ENCODE data around the gene RAB1A.

DNA sequence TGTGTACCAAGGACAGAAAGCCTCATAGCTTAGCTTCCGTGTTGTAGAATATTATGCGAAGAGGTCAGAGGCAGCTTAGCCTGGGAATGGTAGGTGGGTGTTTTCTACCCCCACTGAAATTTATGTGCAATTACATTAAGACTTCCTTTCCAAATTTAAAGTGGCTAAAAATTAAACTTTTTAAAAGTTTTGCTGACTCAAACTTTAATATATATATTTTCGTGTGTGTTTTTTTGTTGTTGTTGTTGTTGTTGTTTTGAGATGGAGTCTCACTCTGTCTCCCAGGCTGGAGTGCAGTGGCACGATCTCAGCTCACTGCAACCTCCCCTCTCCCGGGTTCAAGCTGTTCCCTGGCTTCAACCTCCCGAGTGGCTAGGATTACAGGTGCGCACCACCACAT lies 4.3 kb upstream of the RAB1A start:
- no peak for TF ChIP-seq ESRRA (IDR thresholded peaks at IDR 0.05; ENCODE audit: borderline replicate concordance, low read length)
- TF ChIP-seq, protein P1, sequence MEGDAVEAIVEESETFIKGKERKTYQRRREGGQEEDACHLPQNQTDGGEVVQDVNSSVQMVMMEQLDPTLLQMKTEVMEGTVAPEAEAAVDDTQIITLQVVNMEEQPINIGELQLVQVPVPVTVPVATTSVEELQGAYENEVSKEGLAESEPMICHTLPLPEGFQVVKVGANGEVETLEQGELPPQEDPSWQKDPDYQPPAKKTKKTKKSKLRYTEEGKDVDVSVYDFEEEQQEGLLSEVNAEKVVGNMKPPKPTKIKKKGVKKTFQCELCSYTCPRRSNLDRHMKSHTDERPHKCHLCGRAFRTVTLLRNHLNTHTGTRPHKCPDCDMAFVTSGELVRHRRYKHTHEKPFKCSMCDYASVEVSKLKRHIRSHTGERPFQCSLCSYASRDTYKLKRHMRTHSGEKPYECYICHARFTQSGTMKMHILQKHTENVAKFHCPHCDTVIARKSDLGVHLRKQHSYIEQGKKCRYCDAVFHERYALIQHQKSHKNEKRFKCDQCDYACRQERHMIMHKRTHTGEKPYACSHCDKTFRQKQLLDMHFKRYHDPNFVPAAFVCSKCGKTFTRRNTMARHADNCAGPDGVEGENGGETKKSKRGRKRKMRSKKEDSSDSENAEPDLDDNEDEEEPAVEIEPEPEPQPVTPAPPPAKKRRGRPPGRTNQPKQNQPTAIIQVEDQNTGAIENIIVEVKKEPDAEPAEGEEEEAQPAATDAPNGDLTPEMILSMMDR (IDR thresholded peaks at IDR 0.05), result no peak
- no peak for TF ChIP-seq BHLHE40 (IDR thresholded peaks at IDR 0.05; ENCODE audit: low read depth, low read length)
- TF ChIP-seq, protein P2, sequence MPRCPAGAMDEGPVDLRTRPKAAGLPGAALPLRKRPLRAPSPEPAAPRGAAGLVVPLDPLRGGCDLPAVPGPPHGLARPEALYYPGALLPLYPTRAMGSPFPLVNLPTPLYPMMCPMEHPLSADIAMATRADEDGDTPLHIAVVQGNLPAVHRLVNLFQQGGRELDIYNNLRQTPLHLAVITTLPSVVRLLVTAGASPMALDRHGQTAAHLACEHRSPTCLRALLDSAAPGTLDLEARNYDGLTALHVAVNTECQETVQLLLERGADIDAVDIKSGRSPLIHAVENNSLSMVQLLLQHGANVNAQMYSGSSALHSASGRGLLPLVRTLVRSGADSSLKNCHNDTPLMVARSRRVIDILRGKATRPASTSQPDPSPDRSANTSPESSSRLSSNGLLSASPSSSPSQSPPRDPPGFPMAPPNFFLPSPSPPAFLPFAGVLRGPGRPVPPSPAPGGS (IDR thresholded peaks at IDR 0.05), result no peak
- TF ChIP-seq, protein P3, sequence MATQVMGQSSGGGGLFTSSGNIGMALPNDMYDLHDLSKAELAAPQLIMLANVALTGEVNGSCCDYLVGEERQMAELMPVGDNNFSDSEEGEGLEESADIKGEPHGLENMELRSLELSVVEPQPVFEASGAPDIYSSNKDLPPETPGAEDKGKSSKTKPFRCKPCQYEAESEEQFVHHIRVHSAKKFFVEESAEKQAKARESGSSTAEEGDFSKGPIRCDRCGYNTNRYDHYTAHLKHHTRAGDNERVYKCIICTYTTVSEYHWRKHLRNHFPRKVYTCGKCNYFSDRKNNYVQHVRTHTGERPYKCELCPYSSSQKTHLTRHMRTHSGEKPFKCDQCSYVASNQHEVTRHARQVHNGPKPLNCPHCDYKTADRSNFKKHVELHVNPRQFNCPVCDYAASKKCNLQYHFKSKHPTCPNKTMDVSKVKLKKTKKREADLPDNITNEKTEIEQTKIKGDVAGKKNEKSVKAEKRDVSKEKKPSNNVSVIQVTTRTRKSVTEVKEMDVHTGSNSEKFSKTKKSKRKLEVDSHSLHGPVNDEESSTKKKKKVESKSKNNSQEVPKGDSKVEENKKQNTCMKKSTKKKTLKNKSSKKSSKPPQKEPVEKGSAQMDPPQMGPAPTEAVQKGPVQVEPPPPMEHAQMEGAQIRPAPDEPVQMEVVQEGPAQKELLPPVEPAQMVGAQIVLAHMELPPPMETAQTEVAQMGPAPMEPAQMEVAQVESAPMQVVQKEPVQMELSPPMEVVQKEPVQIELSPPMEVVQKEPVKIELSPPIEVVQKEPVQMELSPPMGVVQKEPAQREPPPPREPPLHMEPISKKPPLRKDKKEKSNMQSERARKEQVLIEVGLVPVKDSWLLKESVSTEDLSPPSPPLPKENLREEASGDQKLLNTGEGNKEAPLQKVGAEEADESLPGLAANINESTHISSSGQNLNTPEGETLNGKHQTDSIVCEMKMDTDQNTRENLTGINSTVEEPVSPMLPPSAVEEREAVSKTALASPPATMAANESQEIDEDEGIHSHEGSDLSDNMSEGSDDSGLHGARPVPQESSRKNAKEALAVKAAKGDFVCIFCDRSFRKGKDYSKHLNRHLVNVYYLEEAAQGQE (IDR thresholded peaks at IDR 0.05), result no peak
- no peak for TF ChIP-seq RAD21 (conservative IDR thresholded peaks at IDR 0.05 in 1 of 2, IDR thresholded peaks at IDR 0.05 in 1 of 2)
- TF ChIP-seq, protein P4, sequence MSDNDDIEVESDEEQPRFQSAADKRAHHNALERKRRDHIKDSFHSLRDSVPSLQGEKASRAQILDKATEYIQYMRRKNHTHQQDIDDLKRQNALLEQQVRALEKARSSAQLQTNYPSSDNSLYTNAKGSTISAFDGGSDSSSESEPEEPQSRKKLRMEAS (IDR thresholded peaks at IDR 0.05), result no peak

Measured in A549 (cell line).